Activated CD4-positive, alpha-beta T cell treated with anti-CD3 and anti-CD28 coated beads, Interleukin-2, Interleukin-6, amounts not matched to agents 100 ng/mL and 50 ng/mL, durations not matched to agents 16 hours and 8 hours (primary cell): Measurements from ENCODE around the gene GH1.
"Not testable (repeated sequence)": the region's sequence is repeated elsewhere in the genome, so short reads cannot be mapped to it uniquely, and the experiment has no call there.

Experiments
- DNase-seq: peaks from one replicate; pipeline ENCODE4 v3.0.0-alpha.2; 2020

Gene GH1

GRCh38 chr17:63918789-63919305 is at the start of gene GH1:
Gene GH1, minus strand, starts transcription at chr17:63918839. Its CDS starts 63 bp downstream, at chr17:63918776.
- DNase-seq = not testable (repeated sequence)

GRCh38 chr17:63967953-63968352 is 49.3 kb upstream of the GH1 start:
- peak; percentile 55 for DNase-seq

- peak; percentile 19 for DNase-seq
These were observed 48.1 kb upstream of the GH1 start for GRCh38 chr17:63966646-63967264.

GRCh38 chr17:63963123-63963522 is 44.5 kb upstream of the GH1 start:
- no peak for DNase-seq

- DNase-seq = no peak
These were observed 43.7 kb upstream of the GH1 start for GRCh38 chr17:63962298-63962744.

GRCh38 chr17:63961355-63962212 is 42.9 kb upstream of the GH1 start:
- DNase-seq = peak; percentile 57

GRCh38 chr17:63960430-63960829 is 41.8 kb upstream of the GH1 start:
- DNase-seq = no peak

GRCh38 chr17:63960006-63960405 is 41.4 kb upstream of the GH1 start:
- no peak for DNase-seq

- DNase-seq = no peak
These were observed 37.8 kb upstream of the GH1 start for GRCh38 chr17:63956296-63956920.

- no peak for DNase-seq
These were observed 37.2 kb upstream of the GH1 start for GRCh38 chr17:63955791-63956190.

GRCh38 chr17:63955232-63955631 is 36.6 kb upstream of the GH1 start:
- DNase-seq = no peak

- DNase-seq = peak; percentile 25
These were observed 35.9 kb upstream of the GH1 start for GRCh38 chr17:63954402-63955063.

GRCh38 chr17:63950940-63951907 is 32.6 kb upstream of the GH1 start:
- peak; percentile 26 for DNase-seq

- no peak for DNase-seq
These were observed 31.1 kb upstream of the GH1 start for GRCh38 chr17:63949576-63950250.

GRCh38 chr17:63948521-63948920 is 29.9 kb upstream of the GH1 start:
- no peak for DNase-seq

GRCh38 chr17:63947711-63948330 is 29.2 kb upstream of the GH1 start:
- no peak for DNase-seq

- peak; percentile 80 for DNase-seq
These were observed 28.1 kb upstream of the GH1 start for GRCh38 chr17:63946440-63947363.

GRCh38 chr17:63945784-63946439 is 27.3 kb upstream of the GH1 start:
- DNase-seq = no peak
